Esophagus squamous epithelium (tissue), 5 donors: Measurements from ENCODE around the gene REELD1. TPM values are rescaled to one million over a fixed set of nuclear protein-coding genes. Genes with fewer than 3 reads are reported as not detected.

Experiments
- DNase-seq: peaks from one replicate; lab custom pipeline; 2025; lab: John Stamatoyannopoulos, UW
- H3K27ac ChIP-seq, 4 donors: fragments of 200-600 bp; sonication (generic); one replicate each; pipeline ENCODE4 v1.5.1; 2016 to 2019; ENCODE audit warnings: mild to moderate bottlenecking in 1 of 4
- H3K27me3 ChIP-seq, 4 donors: fragments of 200-600 bp; sonication (generic); 1 replicate in 3 of 4; 2 replicates in 1 of 4; pipeline versions ENCODE4 v1.5.1 to v1.6.0; 2017 to 2021; ENCODE audit warnings: antibody characterized with exemption in 1 of 4
- H3K36me3 ChIP-seq, 3 donors: fragments of 200-600 bp; sonication (generic); one replicate each; pipeline ENCODE4 v1.5.1; 2016 to 2019
- H3K4me1 ChIP-seq, 3 donors: fragments of 200-600 bp; sonication (generic); one replicate each; pipeline ENCODE4 v1.5.1; 2017 to 2019
- H3K4me3 ChIP-seq, 4 donors: fragments of 200-600 bp; sonication (generic); 1 replicate in 3 of 4; 2 replicates in 1 of 4; pipeline ENCODE4 v1.5.1; 2016 to 2019; ENCODE audit warnings: mild to moderate bottlenecking in 2 of 4, moderate library complexity in 1 of 4
- H3K9me3 ChIP-seq, 3 donors: fragments of 200-600 bp; sonication (generic); one replicate each; pipeline ENCODE4 v1.5.1; 2016 to 2019
- POLR2A ChIP-seq, 4 donors: fragments of 450-650 bp; IDR thresholded peaks; one replicate each; pipeline ENCODE4 v1.6.1; 2017; ENCODE audit warnings: antibody characterized with exemption in 4 of 4, mild to moderate bottlenecking in 4 of 4, moderate library complexity in 3 of 4
- WGBS, 2 donors: methylation state at CpG; one replicate each; pipeline ENCODE4 v1.1.5; 2018; 5-methylcytosine and 5-hydroxymethylcytosine counted together
- intact Hi-C: fragments of 100-400 bp; cut with DNase I; formaldehyde crosslinking; loops from one replicate; pipeline ENCODE4 v1.15.0; 2022
- total RNA-seq, 4 donors: library from RNA; depleted of rRNA; stranded (reverse); fragments of >200 nt; gene quantifications; one replicate each; pipeline ENCODE4 v1.1.0, GENCODE V29; 2016
- TF ChIP-seq, protein P1 (sequence below), 6 experiments: fragments of 450-650 bp in 4 of 6; fragments of 200-600 bp in 2 of 6; sonication (generic) in 2 of 6; IDR thresholded peaks; one replicate each; pipeline ENCODE4 v1.5.1; 2016 to 2019; ENCODE audit warnings: antibody characterized with exemption in 6 of 6, mild to moderate bottlenecking in 4 of 6, moderate library complexity in 4 of 6
- donor health status: DM: yes; HTN: yes; CAD: no.

The REELD1 gene
- total RNA-seq, 4 donors from 2014 or later = not detected

DNA sequence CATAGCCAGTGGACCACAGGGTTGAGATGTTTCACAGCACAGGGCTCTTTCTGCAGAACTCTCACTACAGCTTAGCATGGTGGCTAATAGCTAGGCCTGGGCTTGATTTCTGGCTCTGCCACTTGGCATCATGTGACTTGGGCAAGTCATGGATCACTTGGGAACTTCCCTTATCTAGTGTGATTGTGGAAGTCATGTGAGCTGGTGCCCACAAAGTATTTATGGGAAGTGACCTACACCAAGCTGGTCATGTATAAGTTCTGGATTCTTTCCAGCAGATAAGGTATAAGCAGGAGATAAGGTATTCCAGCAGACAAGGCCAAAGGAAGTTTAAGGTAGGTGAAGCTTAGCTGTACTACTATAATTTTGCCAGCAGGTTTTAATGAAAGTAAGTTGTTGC, 61.0 kb downstream of the REELD1 start:
- Histone ChIP-seq H3K4me3 (no peak overlapping the region), H3K4me1 (no peaks in the 10 kb centered on the region), H3K27ac (no peak overlapping the region), H3K27me3 (no peaks in the 10 kb centered on the region), H3K36me3 (no peaks in the 10 kb centered on the region), H3K9me3 (no peaks in the 10 kb centered on the region)
- intact Hi-C loops = no loop called here
- DNase-seq = no peak
- no peak for TF ChIP-seq POLR2A (IDR thresholded peaks at IDR 0.05)
- TF ChIP-seq, protein P1, sequence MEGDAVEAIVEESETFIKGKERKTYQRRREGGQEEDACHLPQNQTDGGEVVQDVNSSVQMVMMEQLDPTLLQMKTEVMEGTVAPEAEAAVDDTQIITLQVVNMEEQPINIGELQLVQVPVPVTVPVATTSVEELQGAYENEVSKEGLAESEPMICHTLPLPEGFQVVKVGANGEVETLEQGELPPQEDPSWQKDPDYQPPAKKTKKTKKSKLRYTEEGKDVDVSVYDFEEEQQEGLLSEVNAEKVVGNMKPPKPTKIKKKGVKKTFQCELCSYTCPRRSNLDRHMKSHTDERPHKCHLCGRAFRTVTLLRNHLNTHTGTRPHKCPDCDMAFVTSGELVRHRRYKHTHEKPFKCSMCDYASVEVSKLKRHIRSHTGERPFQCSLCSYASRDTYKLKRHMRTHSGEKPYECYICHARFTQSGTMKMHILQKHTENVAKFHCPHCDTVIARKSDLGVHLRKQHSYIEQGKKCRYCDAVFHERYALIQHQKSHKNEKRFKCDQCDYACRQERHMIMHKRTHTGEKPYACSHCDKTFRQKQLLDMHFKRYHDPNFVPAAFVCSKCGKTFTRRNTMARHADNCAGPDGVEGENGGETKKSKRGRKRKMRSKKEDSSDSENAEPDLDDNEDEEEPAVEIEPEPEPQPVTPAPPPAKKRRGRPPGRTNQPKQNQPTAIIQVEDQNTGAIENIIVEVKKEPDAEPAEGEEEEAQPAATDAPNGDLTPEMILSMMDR (IDR thresholded peaks at IDR 0.05) = no peak

DNA sequence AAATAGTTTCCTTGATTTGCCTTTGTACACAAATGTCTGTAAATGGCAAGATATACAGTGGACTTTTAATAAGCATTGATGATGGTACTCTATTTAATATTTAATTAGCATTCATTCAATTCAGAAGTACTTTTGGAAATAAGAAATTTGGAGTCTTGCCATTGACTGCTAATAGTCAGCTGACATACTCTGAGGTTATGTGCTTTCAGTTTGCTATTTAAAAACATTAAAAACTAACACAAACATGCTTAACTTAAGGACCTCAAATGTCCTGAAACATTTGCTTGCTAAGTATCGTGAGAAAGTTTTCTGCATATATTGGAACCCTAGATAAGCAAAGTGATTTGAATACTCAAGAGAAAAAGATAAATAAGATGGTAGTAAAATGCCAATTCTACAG, 64.6 kb downstream of the REELD1 start:
- intact Hi-C loops = no loop called here
- no peaks in the 10 kb centered on the region for H3K36me3 ChIP-seq
- no peak for DNase-seq
- no peak overlapping the region for H3K27ac ChIP-seq
- no peaks in the 10 kb centered on the region for H3K9me3 ChIP-seq
- no peaks in the 10 kb centered on the region for H3K4me1 ChIP-seq
- 78 to 88% methylated on average over 1 of the region's 1 CpG for WGBS, 2 donors
- no peak overlapping the region for H3K4me3 ChIP-seq
- H3K27me3 ChIP-seq = no peaks in the 10 kb centered on the region
- TF ChIP-seq, protein P1 (IDR thresholded peaks at IDR 0.05) = no peak
- no peak for TF ChIP-seq POLR2A (IDR thresholded peaks at IDR 0.05)

Other genes starting within 250 kb of the REELD1 start
- 10 to 100 TPM; 23.9 to 35.6 (median 25.8) TPM for gene LSM6, start 38.8 kb upstream of the REELD1 start, total RNA-seq